Measurements from ENCODE around the gene RAI1.
"Not testable (repeated sequence)": the region's sequence is repeated elsewhere in the genome, so short reads cannot be mapped to it uniquely, and the experiment has no call there.

Gene RAI1, protein sequence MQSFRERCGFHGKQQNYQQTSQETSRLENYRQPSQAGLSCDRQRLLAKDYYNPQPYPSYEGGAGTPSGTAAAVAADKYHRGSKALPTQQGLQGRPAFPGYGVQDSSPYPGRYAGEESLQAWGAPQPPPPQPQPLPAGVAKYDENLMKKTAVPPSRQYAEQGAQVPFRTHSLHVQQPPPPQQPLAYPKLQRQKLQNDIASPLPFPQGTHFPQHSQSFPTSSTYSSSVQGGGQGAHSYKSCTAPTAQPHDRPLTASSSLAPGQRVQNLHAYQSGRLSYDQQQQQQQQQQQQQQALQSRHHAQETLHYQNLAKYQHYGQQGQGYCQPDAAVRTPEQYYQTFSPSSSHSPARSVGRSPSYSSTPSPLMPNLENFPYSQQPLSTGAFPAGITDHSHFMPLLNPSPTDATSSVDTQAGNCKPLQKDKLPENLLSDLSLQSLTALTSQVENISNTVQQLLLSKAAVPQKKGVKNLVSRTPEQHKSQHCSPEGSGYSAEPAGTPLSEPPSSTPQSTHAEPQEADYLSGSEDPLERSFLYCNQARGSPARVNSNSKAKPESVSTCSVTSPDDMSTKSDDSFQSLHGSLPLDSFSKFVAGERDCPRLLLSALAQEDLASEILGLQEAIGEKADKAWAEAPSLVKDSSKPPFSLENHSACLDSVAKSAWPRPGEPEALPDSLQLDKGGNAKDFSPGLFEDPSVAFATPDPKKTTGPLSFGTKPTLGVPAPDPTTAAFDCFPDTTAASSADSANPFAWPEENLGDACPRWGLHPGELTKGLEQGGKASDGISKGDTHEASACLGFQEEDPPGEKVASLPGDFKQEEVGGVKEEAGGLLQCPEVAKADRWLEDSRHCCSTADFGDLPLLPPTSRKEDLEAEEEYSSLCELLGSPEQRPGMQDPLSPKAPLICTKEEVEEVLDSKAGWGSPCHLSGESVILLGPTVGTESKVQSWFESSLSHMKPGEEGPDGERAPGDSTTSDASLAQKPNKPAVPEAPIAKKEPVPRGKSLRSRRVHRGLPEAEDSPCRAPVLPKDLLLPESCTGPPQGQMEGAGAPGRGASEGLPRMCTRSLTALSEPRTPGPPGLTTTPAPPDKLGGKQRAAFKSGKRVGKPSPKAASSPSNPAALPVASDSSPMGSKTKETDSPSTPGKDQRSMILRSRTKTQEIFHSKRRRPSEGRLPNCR (N-terminal part only)

DNA sequence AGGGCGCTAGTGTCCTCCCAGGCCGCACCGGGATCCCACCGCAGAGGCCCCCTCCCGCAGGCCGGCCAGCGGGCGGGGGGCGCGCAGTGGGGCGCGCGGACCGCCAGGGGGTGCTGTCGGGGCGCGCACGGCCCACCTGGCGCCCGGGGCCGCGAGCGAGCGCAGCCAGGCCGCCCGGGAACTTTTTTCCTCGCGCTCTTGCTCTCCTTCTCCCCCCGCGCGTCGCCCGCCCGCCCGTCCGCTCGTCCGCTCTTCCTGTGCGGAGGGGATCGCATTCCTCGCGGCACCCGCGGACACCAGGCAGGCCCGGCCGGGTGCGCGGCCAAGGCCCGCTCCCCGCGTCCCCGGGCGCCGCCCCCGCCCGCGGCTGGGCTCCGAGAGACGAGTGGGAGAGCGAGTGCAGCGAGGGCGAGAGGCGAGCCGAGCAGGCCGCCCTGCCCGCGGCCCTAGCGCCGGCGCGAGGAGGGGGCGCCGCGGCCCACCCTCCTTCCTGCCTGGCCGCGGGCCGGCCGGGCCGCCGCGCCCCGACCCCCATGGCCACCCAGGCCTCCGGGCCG is at the start of gene RAI1:
RAI1 (plus strand) TSS at position 272 of the 557 bp plus-strand sequence. CDS start 111,491 bp downstream, outside the sequence.
- DNase-seq: peak in 12 of 14 donors; percentile 36 to 80 (median 52)

DNA sequence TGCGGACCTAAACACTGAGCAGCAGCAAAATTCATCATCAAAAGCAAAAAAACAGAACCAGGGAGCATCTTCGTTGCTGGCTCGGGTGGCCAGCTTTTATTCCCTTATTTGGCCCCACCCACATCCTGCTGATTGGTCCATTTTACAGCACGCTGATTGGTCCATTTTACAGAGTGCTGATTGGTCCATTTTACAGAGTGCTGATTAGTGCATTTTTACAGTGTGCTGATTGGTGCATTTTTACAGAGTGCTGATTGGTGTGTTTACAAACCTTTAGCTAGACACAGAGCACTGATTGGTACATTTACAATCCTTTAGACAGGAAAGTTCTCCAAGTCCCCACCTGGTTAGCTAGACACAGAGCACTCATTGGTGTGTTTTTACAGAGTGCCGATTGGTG is 48.6 kb upstream of the RAI1 start:
- not testable (repeated sequence) for DNase-seq

DNA sequence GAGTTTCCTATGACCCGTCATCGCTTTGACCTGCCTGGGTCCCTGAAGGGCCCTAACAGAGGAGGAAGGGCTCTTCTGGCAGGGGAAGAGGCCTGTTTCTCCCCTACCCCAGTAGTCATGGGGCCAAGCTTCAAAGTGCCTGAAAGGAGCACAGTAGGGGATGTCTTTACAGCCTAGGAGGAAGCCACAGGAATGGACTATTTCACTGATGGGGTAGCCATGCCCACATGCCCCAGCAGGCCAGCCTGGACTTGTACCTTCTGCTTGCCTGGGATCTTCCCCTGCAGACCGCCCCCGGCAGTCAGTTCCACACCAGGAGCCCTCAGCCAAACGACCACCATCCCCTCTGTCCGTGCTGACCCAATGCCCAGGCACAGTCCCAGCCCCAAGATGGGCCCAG is 47.9 kb upstream of the RAI1 start:
- DNase-seq: no peak

DNA sequence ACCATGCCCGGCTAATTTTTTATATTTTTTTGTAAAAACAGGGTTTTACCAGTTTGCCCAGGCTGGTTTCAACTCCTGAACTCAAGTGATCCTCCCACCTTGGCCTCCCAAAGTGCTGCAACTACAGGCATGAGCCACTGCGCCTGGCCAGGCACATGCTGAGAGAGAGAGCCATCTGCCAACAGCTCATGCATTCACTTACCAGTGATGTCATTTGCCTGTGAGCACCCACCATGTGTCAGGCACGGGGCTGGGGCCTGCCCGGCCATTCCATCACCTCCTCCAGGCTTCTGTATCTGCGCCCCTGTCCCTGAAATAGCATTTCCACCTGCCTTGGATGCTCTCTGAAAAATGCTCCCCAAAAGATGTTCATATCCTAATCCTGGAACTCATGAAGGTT is 46.1 kb upstream of the RAI1 start:
- DNase-seq: no peak

DNA sequence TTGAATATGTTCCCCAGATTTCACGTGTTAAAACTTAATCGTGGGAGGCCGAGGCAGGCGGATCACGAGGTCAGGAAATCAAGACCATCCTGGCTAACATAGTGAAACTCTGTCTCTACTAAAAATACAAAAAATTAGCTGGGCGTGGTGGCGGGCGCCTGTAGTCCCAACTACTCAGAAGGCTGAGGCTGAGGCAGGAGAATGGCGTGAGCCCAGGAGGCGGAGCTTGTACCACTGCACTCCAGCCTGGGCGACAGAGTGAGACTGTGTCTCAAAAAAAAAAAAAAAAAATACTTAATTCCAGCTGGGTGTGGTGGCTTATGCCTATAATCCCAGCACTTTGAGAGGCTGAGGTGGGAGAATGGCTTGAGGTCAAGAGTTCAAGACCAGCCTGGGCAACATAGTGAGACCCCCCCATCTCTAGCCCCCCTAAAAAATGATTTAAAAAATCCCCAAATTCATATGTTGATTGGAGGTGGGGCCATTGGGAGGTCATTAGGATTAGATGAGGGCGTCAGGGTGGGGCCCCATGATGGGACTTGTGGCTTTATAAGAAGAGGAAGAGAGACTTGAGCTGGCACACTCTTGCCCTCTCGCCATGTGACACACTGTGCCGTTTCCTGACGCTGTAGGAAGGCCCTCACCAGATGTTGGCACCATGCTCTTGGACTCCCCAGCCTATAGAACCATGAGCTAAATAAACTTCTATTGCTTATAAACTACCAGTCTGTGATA is 45.6 kb upstream of the RAI1 start:
- DNase-seq: not testable (repeated sequence)

DNA sequence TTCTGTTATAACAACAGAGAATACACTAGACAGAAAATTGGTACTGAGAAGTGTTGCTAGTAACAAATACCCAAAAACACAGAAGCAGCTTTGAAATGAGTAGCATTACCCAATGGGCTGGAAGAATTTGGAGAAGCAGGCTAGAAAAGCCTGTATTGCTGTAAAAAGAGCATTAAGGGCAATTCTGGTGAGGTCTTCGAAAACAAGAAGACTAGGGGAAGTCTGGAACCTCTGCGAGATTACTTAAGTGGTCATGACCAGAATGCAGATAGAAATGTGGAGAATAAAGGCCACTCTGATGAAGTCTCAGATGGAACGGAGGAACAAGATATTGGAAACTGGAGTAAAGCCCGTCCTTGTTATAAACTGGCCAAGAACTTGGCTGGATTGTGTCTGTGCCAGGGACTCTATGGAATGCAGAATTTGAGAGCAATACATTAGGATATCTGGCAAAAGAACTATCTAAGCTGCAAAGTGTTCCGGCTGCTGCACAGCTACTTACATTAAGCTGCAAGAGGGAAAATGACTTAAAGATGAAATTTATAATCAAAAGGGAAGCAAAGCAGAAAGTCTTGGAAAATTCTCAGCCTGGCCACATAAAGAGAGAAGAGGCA is 44.9 kb upstream of the RAI1 start:
- no peak for DNase-seq

DNA sequence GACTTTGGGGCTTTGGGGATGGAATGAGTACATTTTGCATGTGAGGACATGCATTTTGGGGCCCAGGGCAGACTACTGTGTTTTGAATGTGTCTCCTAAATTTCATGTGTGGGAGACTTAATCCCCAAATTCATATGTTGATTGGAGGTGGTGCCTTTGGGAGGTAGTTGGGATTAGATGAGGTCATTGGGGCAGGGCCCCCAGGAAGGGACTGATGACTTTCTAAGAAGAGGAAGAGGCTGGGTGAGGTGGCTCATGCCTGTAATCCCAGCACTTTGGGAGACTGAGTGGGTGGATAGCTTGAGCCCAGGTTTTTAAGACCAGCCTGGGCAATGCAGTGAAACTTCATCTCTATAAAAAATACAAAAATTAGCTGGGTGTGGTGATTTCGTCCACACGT is 42.8 kb upstream of the RAI1 start:
- DNase-seq: no peak

DNA sequence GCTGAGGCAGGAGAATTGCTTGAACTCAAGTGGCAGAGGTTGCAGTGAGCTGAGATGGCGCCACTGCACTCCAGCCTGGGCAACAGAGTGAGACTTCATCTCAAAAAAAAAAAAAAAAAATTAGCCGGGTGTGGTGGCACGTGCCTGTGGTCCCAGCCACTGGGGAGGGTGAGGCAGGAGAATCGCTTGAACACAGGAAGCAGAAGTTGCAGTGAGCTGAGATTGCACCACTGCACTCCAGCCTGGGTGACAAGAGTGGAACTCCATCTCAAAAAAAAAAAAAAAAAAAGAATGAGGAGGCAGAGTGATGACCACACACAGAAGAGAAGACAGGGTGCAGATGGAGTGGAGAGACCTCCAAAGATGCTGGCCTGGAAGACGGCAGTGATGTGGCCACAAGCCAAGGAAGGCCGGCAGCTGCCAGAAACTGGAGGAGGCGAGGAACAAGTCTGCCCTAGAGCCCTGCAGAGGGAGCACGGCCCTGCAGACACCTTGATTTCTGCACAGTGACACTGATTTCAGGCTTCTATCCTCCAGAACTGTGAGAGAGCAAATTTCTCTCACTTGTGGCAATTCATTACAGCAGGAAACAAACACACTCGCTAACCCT is 41.5 kb upstream of the RAI1 start:
- DNase-seq: peak in 1 of 14 donors; percentile 4

DNA sequence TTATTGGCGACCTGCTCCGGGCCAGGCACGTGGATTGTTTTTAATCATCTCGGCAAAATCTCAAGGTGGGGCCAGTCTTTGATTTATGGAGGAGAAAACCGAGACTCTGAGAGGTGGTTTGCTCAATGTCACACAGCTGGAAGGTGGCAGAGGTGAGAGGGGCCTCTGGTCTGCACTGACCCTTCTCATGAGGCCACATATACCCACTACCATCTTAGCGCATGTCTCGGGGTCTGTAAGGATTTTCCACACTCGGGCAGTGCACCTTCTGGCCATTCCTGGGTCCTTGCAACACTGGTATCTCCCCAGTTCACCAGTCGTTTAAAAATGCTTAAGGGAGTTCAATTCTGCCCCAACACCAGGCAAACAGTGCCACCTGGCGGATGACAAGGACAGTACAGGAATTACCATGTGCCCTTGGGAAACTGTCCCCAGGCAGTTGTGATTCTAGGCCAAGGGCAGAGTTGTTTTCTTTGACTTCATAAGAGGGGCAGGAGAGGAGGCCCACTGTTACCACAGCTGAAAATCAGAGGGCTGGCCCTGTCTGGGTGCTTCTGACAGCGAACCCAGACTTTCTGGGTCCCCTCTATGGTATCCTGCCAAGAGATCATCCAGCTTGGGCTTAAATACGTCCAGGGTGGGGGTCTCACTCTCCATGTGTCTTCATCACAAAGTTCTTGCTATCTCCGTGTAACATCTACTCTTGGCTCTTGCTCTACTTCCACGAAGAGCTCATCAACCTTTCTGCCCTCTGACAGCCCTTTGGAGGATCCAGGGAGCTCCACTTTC is 39.4 kb upstream of the RAI1 start:
- DNase-seq: peak in 12 of 14 donors; percentile 2 to 70 (median 44)

DNA sequence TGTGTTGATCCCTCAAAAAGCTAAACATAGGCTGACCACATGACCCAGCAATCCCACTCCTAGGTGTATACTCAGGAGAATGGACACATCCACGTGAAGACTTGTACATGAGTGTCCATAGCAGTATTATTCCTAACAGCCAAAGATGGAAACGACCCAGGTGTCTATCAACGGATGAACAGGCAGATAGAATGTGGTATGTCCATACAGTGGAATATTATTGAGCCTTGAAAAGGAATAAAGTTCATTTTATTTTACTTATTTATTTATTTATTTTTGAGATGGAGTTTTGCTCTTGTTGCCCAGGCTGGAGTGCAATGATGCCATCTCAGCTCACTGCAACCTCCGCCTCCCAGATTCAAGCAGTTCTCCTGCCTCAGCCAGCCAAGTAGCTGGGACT is 36.1 kb upstream of the RAI1 start:
- DNase-seq: not testable (repeated sequence)

DNA sequence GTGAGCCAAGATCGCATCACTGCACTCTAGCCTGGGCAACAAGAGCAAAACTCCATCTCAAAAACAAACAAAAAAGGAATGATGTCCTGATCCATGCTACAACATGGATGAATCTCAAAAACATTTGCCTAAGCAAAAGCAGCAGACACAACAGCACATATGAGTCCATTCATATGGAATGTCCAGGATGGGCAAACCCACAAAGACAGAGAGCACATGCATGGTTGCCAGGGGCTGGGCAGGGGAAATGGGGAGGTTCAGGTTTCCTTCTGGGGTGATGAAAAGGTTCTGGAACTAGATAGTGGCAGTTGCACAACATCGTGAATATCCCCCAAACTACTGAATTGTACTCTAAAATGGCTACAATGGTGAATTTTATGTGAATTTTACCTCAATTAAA is 35.3 kb upstream of the RAI1 start:
- DNase-seq: no peak

DNA sequence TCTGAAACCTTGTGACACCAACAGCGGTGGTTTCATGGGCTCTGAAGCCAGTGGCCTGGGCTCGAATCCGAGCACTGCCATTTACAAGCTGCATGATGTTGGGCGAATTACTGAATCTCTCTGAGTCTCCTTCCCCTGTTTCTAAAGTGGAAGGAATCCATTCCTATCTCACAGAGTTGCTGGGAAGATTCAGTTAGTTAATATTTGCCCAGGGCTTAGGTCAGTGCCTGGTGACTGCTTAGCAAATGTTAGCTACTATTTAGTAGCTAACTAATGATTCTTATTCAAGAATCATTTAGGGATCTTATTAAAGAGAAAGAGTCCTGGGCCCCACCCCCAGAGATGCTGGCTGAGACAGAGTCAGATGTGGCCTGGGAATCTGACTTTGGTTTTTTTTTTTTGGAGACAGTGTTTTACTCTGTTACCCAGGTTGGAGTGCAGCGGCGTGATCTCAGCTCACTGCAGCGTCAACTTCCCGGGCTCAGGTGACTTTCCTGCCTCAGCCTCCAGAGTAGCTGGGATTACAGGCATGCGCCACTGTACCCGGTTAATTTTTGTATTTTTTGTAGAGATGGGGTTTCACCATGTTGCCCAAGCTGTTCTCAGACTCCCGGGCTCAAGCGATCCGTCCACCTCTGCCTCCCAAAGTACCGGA is 33.6 kb upstream of the RAI1 start:
- DNase-seq: no peak

DNA sequence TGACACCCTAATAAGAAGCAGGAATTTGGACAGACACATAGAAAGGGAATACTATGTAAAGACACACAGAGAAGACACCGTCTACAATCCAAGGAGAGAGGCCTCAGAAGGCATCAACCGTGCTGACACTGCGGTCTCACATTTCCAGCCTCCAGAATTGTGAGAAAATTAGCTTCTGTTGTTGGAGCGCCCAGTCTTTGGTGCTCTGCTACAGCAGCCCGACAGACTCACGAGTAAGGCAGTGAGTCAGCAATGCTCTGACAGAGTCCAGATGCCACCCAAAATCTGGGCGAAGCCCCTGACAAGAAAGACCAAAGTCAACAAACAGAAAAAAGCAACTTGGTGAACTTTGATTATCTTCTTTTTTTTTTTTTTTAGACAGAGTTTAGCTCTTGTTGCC is 32.5 kb upstream of the RAI1 start:
- no peak for DNase-seq

DNA sequence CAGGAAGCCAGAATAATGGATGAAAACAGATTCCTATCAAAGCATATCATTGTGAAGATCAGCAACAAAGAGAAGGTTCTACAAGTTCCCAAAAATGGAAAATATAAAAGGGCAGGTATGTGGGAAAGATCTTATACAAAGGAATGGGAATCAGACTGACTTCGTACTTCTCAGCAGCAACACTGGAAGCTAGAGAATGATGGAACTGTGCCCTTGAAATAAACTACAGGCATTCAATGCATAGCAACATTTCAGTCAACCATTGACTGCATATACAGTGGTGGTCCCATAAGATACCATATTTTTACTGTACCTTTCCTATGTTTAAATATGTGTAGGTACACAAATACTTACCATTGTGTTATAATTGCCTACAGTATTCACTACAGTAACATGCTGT is 30.3 kb upstream of the RAI1 start:
- no peak for DNase-seq

DNA sequence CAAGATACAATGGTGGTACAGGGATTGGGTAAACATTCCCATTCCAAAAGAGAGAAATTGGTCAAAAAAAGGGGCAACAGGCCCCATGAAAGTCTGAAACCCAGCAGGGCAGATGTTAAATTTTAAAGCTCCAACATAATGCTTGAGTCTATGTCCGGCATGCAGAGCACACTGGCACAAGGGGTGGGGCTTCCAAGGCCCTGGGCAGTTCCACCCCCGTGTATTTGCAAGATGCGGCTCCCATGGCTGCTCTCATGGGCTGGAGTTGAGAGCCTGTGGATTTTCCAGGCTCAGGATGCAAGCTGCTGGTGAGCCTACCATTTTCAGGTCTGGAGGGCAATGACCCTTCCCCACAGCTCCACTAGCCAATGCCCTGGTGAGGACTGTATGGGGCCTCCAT is 27.9 kb upstream of the RAI1 start:
- no peak for DNase-seq

DNA sequence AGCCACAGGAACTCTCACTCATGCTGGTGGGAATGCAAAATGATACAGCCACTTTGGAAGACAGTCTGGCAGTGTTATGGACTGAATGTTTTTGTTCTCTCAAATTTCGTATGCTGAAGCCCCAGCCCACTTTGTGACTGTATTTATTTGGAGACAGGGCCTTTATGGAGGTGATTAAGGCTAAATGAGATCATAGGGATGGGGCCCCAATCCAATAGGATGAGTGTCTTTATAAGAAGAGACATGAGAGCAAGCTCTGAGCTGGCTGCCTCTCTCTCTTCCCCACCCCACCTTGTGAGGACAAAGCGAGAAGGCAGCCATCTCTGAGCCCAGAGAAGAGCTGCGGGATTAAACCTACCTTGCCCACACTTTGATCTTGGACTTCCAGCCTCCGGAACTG is 21.9 kb upstream of the RAI1 start:
- no peak for DNase-seq

DNA sequence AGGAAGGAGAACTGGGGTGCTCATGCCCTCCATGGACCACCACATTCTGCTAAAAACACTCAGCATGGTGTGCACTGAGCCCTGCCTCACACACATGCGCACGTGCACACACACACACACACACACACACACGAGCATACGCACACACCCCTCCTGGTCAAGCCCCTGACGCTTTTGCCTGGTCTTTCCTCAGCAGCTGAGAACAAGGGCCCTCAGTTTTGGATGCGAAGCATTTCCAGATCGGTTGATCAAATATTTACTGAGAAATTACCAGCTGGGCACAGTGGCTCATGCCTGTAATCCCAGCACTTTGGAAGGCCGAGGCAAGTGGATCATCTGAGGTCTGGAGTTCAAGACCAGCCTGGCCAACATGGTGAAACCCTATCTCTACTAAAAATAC is 20.1 kb upstream of the RAI1 start:
- no peak for DNase-seq

DNA sequence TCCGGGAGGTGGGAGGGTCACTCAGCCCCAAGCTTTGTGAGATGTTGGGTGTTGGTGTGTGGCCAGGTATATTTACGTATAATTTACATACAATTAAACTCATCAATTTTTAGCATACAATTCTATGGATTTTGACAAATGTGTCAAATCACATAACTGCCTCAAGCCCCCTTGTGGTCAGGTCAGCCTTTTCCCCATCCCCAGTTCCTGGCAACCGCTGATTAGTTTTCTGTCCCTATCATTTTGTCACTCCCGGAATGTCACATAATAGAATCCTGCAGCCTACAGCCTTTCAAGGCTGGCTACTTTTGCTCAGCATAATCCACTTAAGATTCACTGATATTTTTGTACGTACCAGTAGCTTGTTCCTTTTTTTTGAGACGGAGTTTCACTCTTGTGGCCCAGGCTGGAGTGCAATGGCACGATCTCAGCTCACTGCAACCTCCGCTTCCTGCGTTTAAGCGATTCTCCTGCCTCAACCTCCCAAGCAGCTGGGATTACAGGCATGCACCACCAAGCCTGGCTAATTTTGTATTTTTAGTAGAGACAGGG is 19.3 kb upstream of the RAI1 start:
- DNase-seq: no peak

Data from C1 segment of cervical spinal cord (tissue), 14 donors.